Glutamatergic neuron (in vitro differentiated cells): Measurements from ENCODE around the gene TMEM121. TPM values are rescaled to one million over a fixed set of nuclear protein-coding genes. Genes with fewer than 3 reads are reported as not detected.

Experiments
- DNase-seq: peaks from one replicate; pipeline ENCODE4 v3.0.0; 2022
- H3K27ac Mint-ChIP-seq: one replicate; pipeline ENCODE4 v1.8.0; 2020; ENCODE audit warnings: mild to moderate bottlenecking, mixed read lengths, inconsistent platforms; ENCODE audit not compliant: unreplicated experiment
- H3K27me3 Mint-ChIP-seq: one replicate; pipeline ENCODE4 v1.8.0; 2020; ENCODE audit warnings: mild to moderate bottlenecking, moderate library complexity, mixed read lengths, inconsistent platforms; ENCODE audit not compliant: unreplicated experiment
- H3K36me3 Mint-ChIP-seq: one replicate; pipeline ENCODE4 v1.8.0; 2020; ENCODE audit warnings: mild to moderate bottlenecking, mixed read lengths, inconsistent platforms; ENCODE audit not compliant: unreplicated experiment
- H3K4me1 Mint-ChIP-seq: one replicate; pipeline ENCODE4 v1.8.0; 2020; ENCODE audit warnings: mild to moderate bottlenecking, low read depth, mixed read lengths, inconsistent platforms; ENCODE audit not compliant: unreplicated experiment
- H3K4me3 Mint-ChIP-seq: one replicate; pipeline ENCODE4 v1.8.0; 2020; ENCODE audit warnings: mild to moderate bottlenecking, mixed read lengths, inconsistent platforms; ENCODE audit not compliant: unreplicated experiment
- H3K9me3 Mint-ChIP-seq: one replicate; pipeline ENCODE4 v1.8.0; 2020; ENCODE audit warnings: mild to moderate bottlenecking, moderate library complexity, mixed read lengths, inconsistent platforms; ENCODE audit not compliant: unreplicated experiment
- CTCF ChIP-seq: fragments of 200-600 bp; sonication (generic); IDR thresholded peaks from one replicate; pipeline ENCODE4 v1.5.0; 2021; ENCODE audit not compliant: partially characterized antibody, unreplicated experiment
- total RNA-seq: library from RNA; stranded (reverse); fragmentation: NEBNext Ultra II Directional; extraction: Animal tissue kit (Norgen Biotek cat#: 25700); gene quantifications from one replicate; pipeline ENCODE4 v1.2.1, GENCODE V29; 2021; ENCODE audit not compliant: unreplicated experiment

Gene TMEM121
- total RNA-seq, 1 donor from 2014 or later, result 2.7 TPM

- Mint-ChIP-seq H3K27ac (no peak overlapping the region), H3K4me1 (peaks cover 4% of the 10 kb centered on the region), H3K36me3 (no peaks in the 10 kb centered on the region), H3K27me3 (peaks cover 22% of the 10 kb centered on the region), H3K4me3 (no peak overlapping the region), H3K9me3 (peaks cover 5% of the 10 kb centered on the region)
- no peak for DNase-seq
- no peak for TF ChIP-seq CTCF
Observed at GRCh38 chr14:105487986-105488777, 38.2 kb upstream of the TMEM121 start.

DNA sequence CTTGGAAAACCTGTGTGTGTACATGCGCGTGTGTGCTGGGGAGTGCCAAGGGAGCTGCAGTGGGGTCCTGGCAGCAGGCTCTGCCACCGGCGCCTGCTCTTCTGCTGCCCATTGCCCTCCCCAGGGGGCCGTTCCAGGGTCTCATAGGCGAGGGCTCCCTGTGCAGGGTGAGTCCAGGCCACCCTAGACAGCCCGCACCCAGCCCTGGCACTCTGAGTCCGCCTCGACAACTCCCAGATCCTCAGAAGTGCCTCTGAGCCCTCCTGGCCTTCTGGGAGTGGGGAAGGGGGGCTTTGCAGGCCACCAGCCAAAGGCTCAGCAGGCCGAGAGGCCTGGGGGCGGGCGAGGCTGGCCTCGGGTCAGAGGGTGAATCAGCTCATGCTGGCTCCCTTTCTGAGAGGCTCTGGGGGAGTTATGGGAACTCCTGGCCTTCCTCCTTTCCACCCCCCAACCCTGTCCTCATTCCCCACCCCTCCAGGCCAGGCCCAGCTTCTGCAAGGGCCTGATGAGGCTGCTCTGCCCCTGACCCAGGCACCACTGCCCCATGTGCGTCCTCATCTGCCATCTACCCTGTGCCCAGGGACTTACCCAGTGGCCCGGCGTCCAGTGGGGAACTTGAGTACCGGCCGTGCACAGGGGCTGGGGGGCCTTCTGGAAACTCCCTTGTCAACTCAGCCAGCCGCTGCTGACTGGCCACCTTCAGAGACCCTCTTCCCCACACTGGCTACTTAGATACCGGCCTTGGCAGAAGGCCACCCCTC lies 37.4 kb upstream of the TMEM121 start:
- no peak for DNase-seq
- peaks cover 24% of the 10 kb centered on the region for H3K27me3 Mint-ChIP-seq
- H3K9me3 Mint-ChIP-seq, result peaks cover 5% of the 10 kb centered on the region
- no peak overlapping the region for H3K4me3 Mint-ChIP-seq
- peaks cover 4% of the 10 kb centered on the region for H3K4me1 Mint-ChIP-seq
- no peaks in the 10 kb centered on the region for H3K36me3 Mint-ChIP-seq
- H3K27ac Mint-ChIP-seq, result no peak overlapping the region
- no peak for TF ChIP-seq CTCF

DNA sequence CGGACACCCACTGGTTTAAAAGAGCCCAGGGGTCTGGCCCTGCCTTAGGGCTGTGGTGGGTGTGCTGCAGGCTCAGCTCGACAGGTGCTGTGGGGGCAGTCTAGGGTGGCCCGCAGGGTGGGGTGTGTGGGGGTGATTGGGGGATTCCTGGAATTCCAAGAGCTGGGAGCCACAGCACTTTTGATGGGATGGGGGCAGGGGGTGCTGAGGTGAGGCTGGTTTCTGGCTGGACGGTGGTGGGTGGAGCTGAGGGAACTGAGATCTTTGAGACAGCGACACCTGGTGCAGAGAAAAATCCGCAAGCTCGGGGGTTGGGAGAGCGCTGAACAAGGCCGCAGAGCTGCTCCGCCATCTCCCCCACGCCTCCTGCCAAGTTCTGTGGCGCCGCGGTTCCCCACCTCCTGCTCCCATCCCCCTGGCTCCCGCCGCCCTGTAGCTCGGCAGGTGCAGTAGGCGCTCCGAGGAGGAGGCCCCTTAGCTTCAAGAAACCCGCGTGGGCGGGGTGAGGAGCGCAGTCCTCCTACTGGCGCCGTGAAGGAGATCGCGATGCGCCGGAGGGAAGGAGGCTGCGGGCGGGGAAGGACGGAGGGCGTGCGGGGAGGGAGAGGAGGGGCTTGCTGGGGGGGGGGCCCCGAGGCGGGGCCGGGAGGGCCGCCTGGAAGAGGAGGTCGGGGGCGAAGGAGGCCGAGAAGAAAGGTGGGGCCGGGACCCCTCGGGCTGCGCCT lies 36.7 kb upstream of the TMEM121 start:
- peaks cover 2% of the 10 kb centered on the region for H3K4me1 Mint-ChIP-seq
- H3K27ac Mint-ChIP-seq, result no peak overlapping the region
- H3K4me3 Mint-ChIP-seq, result peak overlapping the region; percentile 79
- peak; percentile 83 for DNase-seq
- peaks cover 5% of the 10 kb centered on the region for H3K9me3 Mint-ChIP-seq
- TF ChIP-seq CTCF, result peak; percentile 20
- no peaks in the 10 kb centered on the region for H3K36me3 Mint-ChIP-seq
- H3K27me3 Mint-ChIP-seq, result peaks cover 19% of the 10 kb centered on the region

- Mint-ChIP-seq H3K4me3 (no peak overlapping the region), H3K9me3 (peaks cover 5% of the 10 kb centered on the region), H3K27ac (no peak overlapping the region), H3K27me3 (peaks cover 18% of the 10 kb centered on the region), H3K4me1 (peaks cover 2% of the 10 kb centered on the region), H3K36me3 (no peaks in the 10 kb centered on the region)
- DNase-seq, result no peak
- TF ChIP-seq CTCF, result no peak
Observed at GRCh38 chr14:105490267-105490571, 36.2 kb upstream of the TMEM121 start.
